Fibroblast of lung (primary cell): ENCODE results near the gene MORN1. TPM values are rescaled to one million over a fixed set of nuclear protein-coding genes. Genes with fewer than 3 reads are reported as not detected.

Source experiments
- DNase-seq, 2 donors: peaks; one replicate each; pipeline versions ENCODE4 v3.0.0 to v3.0.0-alpha.2; 2010; ENCODE audit warnings: low read depth in 2 of 2
- H2AFZ ChIP-seq: 2 replicates; pipeline ENCODE4 v1.5.1; 2012; ENCODE audit warnings: low read length, control low read depth, inconsistent platforms
- H3K27ac ChIP-seq: 2 replicates; pipeline ENCODE4 v1.5.1; 2011; ENCODE audit warnings: low read length, control low read depth; ENCODE audit not compliant: insufficient read depth
- H3K27me3 ChIP-seq: 2 replicates; pipeline ENCODE4 v1.5.1; 2011; ENCODE audit warnings: mild to moderate bottlenecking, low read length; ENCODE audit not compliant: control insufficient read depth, insufficient read depth
- H3K36me3 ChIP-seq: 2 replicates; pipeline ENCODE4 v1.5.1; 2011; ENCODE audit warnings: low read length; ENCODE audit not compliant: control insufficient read depth, insufficient read depth
- H3K4me1 ChIP-seq: 2 replicates; pipeline ENCODE4 v1.5.1; 2011; ENCODE audit warnings: low read length; ENCODE audit not compliant: control insufficient read depth, insufficient read depth; ENCODE audit errors: extremely low read depth
- H3K4me2 ChIP-seq: 2 replicates; pipeline ENCODE4 v1.5.1; 2011; ENCODE audit warnings: low read length, control low read depth; ENCODE audit not compliant: insufficient read depth; ENCODE audit errors: extremely low read depth
- H3K4me3 ChIP-seq, 4 experiments: fragments of 200-600 bp in 1 of 4; sonication (generic) in 1 of 4; replicated peaks in 1 of 4; 2 replicates each; pipeline ENCODE4 v1.5.1; 2011 to 2016; ENCODE audit warnings: low read length in 4 of 4, low read depth in 3 of 4, mild to moderate bottlenecking in 3 of 4, control low read depth in 2 of 4, inconsistent platforms in 1 of 4, mixed read lengths in 1 of 4; ENCODE audit not compliant: insufficient read depth in 1 of 4; ENCODE audit errors: control extremely low read depth in 1 of 4
- H3K79me2 ChIP-seq: 2 replicates; pipeline ENCODE4 v1.5.1; 2012; ENCODE audit warnings: mild to moderate bottlenecking, low read length, inconsistent platforms; ENCODE audit not compliant: control insufficient read depth, insufficient read depth
- H3K9ac ChIP-seq: 2 replicates; pipeline ENCODE4 v1.5.1; 2011; ENCODE audit warnings: mild to moderate bottlenecking, low read length, control low read depth; ENCODE audit not compliant: insufficient read depth
- H3K9me3 ChIP-seq: 2 replicates; pipeline ENCODE4 v1.5.1; 2012; ENCODE audit warnings: low read depth, low read length; ENCODE audit not compliant: control insufficient read depth, insufficient read depth
- H4K20me1 ChIP-seq: 2 replicates; pipeline ENCODE4 v1.5.1; 2011; ENCODE audit warnings: low read length; ENCODE audit not compliant: control insufficient read depth, insufficient read depth; ENCODE audit errors: extremely low read depth
- EZH2 ChIP-seq: IDR thresholded peaks from 2 replicates; pipeline ENCODE4 v1.5.1; 2012; ENCODE audit warnings: low read length, control low read depth, mild to moderate bottlenecking; ENCODE audit errors: missing control alignments
- polyA plus RNA-seq, 2 donors: library from polyadenylated mRNA; depleted of rRNA in 1 of 2; stranded (reverse) in 1 of 2; unstranded in 1 of 2; fragments of >200 nt; gene quantifications; 2 replicates each; pipeline ENCODE4 v1.2.1, GENCODE V29; 2011 to 2012; ENCODE audit warnings: missing spikeins in 1 of 2
- total RNA-seq: library from RNA; depleted of rRNA; stranded (reverse); fragments of >200 nt; gene quantifications from 2 replicates; pipeline ENCODE4 v1.2.1, GENCODE V29; 2014
- TF ChIP-seq, protein P1 (sequence below), 2 donors: IDR thresholded peaks in 1 of 2; conservative IDR thresholded peaks in 1 of 2; 1 replicate in 1 of 2; 2 replicates in 1 of 2; pipeline ENCODE4 v1.5.1; 2011 to 2012; ENCODE audit warnings: low read length in 2 of 2, control low read depth in 1 of 2, inconsistent platforms in 1 of 2, low read depth in 1 of 2, mild to moderate bottlenecking in 1 of 2

Gene MORN1
- total and polyA plus RNA-seq, 2 donors (not counting 1 experiment from before 2014, with no cell fraction given), result 3.5 to 10.6 TPM

DNA sequence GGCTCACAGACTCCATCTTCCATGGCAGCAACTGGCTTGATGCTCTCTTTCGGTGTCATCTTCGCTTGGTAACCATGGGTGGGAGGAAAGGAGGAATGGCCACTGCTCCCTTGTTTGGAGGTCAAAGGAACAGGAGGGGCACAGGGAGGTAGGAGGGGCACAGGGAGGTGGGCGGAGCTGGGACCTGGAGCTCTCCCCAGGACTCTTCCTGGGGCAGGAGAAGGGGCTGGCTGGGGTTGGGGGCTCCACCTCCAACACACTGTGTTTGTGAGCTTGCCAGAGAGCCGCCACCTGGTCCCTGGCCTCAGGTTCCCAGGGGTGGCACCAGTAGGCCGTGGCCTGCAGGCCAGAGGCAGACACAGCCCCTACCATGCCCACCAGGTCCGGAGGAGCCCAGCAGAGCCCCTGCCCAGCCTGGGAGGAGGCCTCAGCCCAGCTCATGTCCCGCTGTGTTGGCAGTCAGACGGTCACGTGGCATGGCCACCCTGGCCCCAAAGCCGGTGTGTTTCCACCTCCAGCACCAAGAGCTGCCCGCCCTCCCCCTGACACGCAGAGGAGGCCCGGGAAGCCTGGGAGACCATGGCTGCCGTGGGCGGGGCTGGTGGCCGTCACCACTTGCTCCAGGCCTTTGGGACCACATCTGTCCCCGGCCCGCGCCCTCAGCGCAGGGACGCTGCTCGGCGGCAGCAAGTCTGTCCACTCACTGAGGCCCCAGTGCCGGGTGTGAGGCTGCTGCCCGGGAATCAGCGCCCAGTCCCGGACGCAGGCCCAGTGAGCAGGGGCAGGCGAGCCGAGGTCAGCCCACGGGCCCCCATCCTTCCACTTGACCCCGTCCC lies 73.9 kb downstream of the MORN1 start:
- no peak for DNase-seq
- H3K79me2 ChIP-seq, result no peaks in the 10 kb centered on the region
- H3K36me3 ChIP-seq, result no peaks in the 10 kb centered on the region
- H4K20me1 ChIP-seq, result no peaks in the 10 kb centered on the region
- no peak for TF ChIP-seq EZH2
- TF ChIP-seq, protein P1, sequence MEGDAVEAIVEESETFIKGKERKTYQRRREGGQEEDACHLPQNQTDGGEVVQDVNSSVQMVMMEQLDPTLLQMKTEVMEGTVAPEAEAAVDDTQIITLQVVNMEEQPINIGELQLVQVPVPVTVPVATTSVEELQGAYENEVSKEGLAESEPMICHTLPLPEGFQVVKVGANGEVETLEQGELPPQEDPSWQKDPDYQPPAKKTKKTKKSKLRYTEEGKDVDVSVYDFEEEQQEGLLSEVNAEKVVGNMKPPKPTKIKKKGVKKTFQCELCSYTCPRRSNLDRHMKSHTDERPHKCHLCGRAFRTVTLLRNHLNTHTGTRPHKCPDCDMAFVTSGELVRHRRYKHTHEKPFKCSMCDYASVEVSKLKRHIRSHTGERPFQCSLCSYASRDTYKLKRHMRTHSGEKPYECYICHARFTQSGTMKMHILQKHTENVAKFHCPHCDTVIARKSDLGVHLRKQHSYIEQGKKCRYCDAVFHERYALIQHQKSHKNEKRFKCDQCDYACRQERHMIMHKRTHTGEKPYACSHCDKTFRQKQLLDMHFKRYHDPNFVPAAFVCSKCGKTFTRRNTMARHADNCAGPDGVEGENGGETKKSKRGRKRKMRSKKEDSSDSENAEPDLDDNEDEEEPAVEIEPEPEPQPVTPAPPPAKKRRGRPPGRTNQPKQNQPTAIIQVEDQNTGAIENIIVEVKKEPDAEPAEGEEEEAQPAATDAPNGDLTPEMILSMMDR (conservative IDR thresholded peaks at IDR 0.05 in 1 of 2, IDR thresholded peaks at IDR 0.05 in 1 of 2; ENCODE audit: low read depth in 1 of 2, low read length in 2 of 2), result no peak
- no peaks in the 10 kb centered on the region for H3K27me3 ChIP-seq
- no peak overlapping the region for H3K9ac ChIP-seq
- H2AFZ ChIP-seq, result no peak overlapping the region
- no peaks in the 10 kb centered on the region for H3K9me3 ChIP-seq
- no peak overlapping the region for H3K27ac ChIP-seq
- H3K4me3 ChIP-seq, result no peak overlapping the region
- H3K4me1 ChIP-seq, result peaks cover 15% of the 10 kb centered on the region
- no peak overlapping the region for H3K4me2 ChIP-seq

DNA sequence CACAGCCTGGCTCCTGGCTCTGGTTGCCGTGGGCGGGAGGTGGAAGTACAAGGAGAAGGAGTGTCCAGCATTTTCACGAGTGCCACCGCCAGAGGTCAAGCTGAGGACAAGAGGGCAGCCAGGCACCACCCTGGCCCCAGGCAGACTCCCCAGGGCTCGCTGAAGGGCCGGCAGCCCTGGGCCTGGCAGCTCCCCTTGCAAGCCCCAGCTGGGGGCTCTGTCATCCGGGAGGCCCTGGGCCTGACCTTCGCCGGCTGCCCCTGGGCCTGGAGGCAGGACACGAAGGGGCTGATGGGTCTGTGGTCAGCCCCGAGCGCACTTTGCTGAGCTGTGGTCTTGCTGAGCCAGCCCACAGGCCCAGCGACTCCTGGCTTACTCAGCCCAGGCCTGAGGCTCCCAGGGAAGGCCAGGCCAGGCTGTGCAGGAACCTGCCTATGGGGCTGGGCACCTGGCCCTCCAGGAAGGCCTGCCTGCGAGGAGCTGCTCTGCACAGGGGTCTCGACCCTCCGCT lies 74.8 kb downstream of the MORN1 start:
- H3K79me2 ChIP-seq, result no peaks in the 10 kb centered on the region
- H3K27ac ChIP-seq, result no peak overlapping the region
- peak in 1 of 2 donors; percentile 57 for DNase-seq
- H3K4me2 ChIP-seq, result no peak overlapping the region
- no peaks in the 10 kb centered on the region for H4K20me1 ChIP-seq
- H2AFZ ChIP-seq, result no peak overlapping the region
- peaks cover 17% of the 10 kb centered on the region for H3K4me1 ChIP-seq
- H3K4me3 ChIP-seq, result no peak overlapping the region
- H3K36me3 ChIP-seq, result no peaks in the 10 kb centered on the region
- no peaks in the 10 kb centered on the region for H3K27me3 ChIP-seq
- H3K9ac ChIP-seq, result peak overlapping the region; percentile 30
- TF ChIP-seq EZH2, result no peak
- TF ChIP-seq, protein P1 (conservative IDR thresholded peaks at IDR 0.05 in 1 of 2, IDR thresholded peaks at IDR 0.05 in 1 of 2; ENCODE audit: low read depth in 1 of 2, low read length in 2 of 2), result no peak
- no peaks in the 10 kb centered on the region for H3K9me3 ChIP-seq

DNA sequence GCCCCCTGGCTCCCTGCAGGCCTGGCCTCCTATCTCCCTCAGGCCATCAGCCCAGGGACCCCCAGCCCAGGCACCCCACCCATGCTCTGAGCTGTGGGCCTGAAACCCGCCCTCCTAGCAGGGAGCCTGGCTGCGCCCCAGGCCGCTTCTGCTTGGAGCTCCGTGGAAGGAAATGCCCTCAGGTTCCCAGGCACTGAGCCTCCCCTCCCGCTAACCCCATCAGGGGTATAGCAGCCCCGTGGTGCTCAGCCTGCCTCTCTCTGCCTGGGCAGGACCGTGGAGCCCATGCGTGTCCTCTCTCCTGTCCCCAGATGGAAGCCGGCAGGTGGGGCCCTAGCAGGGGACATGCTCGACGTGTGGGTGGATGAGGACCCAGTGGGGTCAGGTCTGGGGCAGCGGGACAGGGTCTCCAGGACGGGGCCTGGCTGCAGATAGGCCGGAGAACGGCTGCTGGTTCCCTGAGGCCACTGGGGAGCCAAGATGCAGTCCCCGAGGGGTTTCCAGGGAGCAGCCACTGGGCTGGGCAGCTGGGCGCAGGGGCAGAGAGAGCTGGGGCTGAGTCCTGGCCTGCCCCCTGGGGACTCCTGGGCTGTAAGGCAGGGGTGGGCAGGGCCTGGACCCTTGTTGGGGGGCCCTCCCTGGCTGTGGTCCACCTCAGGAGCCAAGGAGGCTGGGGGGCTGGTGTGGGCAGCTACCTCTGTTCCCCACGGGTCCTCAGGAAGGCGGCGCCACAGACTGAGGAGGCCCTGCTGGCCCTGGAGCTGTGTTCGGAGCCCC lies 75.5 kb downstream of the MORN1 start:
- Histone ChIP-seq H3K4me2 (no peak overlapping the region), H3K79me2 (no peaks in the 10 kb centered on the region), H3K27ac (no peak overlapping the region), H3K9me3 (no peaks in the 10 kb centered on the region), H2AFZ (no peak overlapping the region), H3K27me3 (no peaks in the 10 kb centered on the region), H3K9ac (no peak overlapping the region), H3K4me1 (peaks cover 15% of the 10 kb centered on the region), H4K20me1 (no peaks in the 10 kb centered on the region), H3K36me3 (no peaks in the 10 kb centered on the region), H3K4me3 (no peak overlapping the region)
- TF ChIP-seq EZH2, result no peak
- TF ChIP-seq, protein P1 (conservative IDR thresholded peaks at IDR 0.05 in 1 of 2, IDR thresholded peaks at IDR 0.05 in 1 of 2; ENCODE audit: low read depth in 1 of 2, low read length in 2 of 2), result no peak
- no peak for DNase-seq
